Measurements from ENCODE around the gene BCLAF1. TPM values are rescaled to one million over a fixed set of nuclear protein-coding genes. Genes with fewer than 3 reads are reported as not detected.

BCLAF1 gene
- total and polyA plus RNA-seq, 11 donors: 11.7 to 109 (median 75.5) TPM

DNA sequence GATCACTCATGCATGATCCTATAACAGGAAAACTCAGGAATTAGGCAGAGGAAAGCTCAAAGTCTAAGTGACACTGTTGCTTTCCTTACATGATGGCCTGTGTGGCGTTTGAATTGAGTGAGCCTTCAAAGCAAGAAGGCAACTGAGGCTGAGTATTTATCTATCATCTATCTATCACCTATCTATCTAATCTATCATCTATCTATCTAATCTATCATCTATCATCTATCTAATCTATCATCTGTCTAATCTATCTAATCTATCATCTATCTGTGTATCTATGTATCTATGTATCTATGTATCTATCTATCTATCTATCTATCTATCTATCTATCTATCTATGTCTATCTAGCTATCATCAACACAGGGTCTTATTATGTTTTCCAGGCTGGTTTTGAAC lies 41.8 kb upstream of the BCLAF1 start:
- DNase-seq: no peak
- no peaks in the 10 kb centered on the region for H3K36me3 ChIP-seq
- 76 to 96% (median 85%) methylated on average over 1 of the region's 1 CpG for WGBS, 4 donors
- no peak overlapping the region for H3K4me3 ChIP-seq
- intact Hi-C loops (cut with DNase I): no loop called here
- no peak for ATAC-seq
- no peaks in the 10 kb centered on the region for H3K9me3 ChIP-seq
- peaks cover 0 to 5% (median 0%) of the 10 kb centered on the region in 9 donors for H3K27me3 ChIP-seq
- peaks cover 0 to 3% (median 0%) of the 10 kb centered on the region in 12 donors for H3K4me1 ChIP-seq
- H3K27ac ChIP-seq: no peak overlapping the region
- TF ChIP-seq POLR2A (IDR thresholded peaks at IDR 0.05) (no peak), CTCF (IDR thresholded peaks at IDR 0.05) (no peak)

GRCh38 chr6:136330634-136331033 lies 41.0 kb upstream of the BCLAF1 start:
- intact Hi-C loops (cut with DNase I): no loop called here
- no peak for TF ChIP-seq CTCF (IDR thresholded peaks at IDR 0.05)
- no peak for TF ChIP-seq POLR2A (IDR thresholded peaks at IDR 0.05)
- WGBS, 4 donors: 96 to 97% (median 96%) methylated on average over 8 of the region's 8 CpGs

DNA sequence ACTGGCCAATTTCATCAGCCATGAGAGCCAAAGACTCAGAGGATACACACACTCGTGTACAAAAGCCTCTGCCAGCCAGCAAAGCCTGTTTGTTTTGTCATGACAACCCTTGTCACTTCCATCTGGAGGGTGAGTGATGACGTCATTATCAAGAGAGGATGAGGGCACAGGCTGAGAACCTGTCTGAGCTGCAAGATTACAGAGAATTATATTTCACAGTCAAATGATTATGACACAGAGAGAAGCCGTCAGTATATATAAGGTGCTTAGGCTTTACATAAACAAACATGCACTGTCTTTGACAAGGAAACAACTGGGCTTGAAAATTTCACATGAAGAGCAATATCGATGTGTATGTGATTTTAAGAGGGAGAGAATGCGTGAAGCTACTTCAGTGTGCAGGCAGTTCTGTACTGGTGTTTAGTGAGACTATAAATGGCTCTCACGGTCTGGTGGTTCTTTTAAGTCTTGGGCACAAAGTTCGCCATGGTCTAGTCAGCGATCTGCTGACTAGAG lies 36.5 kb upstream of the BCLAF1 start:
- ATAC-seq: no peak

More at GRCh38 chr6:136330634-136331033, 41.0 kb upstream of the BCLAF1 start:
- no peaks in the 10 kb centered on the region for H3K9me3 ChIP-seq
- no peaks in the 10 kb centered on the region for H3K36me3 ChIP-seq
- ATAC-seq: no peak
- H3K4me1 ChIP-seq: peaks cover 0 to 7% (median 0%) of the 10 kb centered on the region in 12 donors
- H3K27ac ChIP-seq: no peak overlapping the region
- no peak for DNase-seq
- no peak overlapping the region for H3K4me3 ChIP-seq
- peaks cover 0 to 5% (median 0%) of the 10 kb centered on the region in 9 donors for H3K27me3 ChIP-seq

More for the DNA sequence above, 36.5 kb upstream of the BCLAF1 start:
- TF ChIP-seq CTCF (IDR thresholded peaks at IDR 0.05) (no peak), POLR2A (IDR thresholded peaks at IDR 0.05) (no peak)
- DNase-seq: no peak
- WGBS, 4 donors: 60 to 69% (median 65%) methylated on average over 8 of the region's 8 CpGs
- no peak overlapping the region for H3K4me3 ChIP-seq
- peaks cover 0 to 13% (median 0%) of the 10 kb centered on the region in 12 donors for H3K4me1 ChIP-seq
- no peak overlapping the region for H3K27ac ChIP-seq
- intact Hi-C loops (cut with DNase I): loop anchor here in 1 of 10 donors (10.0 kb wide), 1 partner anchor 791 kb away; no protein-coding TSS in a partner anchor
- H3K9me3 ChIP-seq: no peaks in the 10 kb centered on the region
- no peaks in the 10 kb centered on the region for H3K36me3 ChIP-seq
- peaks cover 0 to 2% (median 0%) of the 10 kb centered on the region in 9 donors for H3K27me3 ChIP-seq

Measured in heart left ventricle (tissue), 16 donors.